CD14-positive monocyte (primary cell): ENCODE measurements around the gene ULK4. TPM values are rescaled to one million over a fixed set of nuclear protein-coding genes. Genes with fewer than 3 reads are reported as not detected.

Source experiments
- DNase-seq, 3 donors: peaks; one replicate each; pipeline ENCODE4 v3.0.0-alpha.2; 2011 to 2022
- H2AFZ ChIP-seq: 2 replicates; pipeline ENCODE4 v1.6.0; 2012; ENCODE audit warnings: mild to moderate bottlenecking, low read depth, low read length, inconsistent platforms; ENCODE audit not compliant: insufficient read depth, poor library complexity, severe bottlenecking
- H3K27ac ChIP-seq, 2 donors: 1 replicate in 1 of 2; 2 replicates in 1 of 2; pipeline ENCODE4 v1.5.1; 2012 to 2013; ENCODE audit warnings: low read length in 2 of 2, control low read depth in 1 of 2, inconsistent platforms in 1 of 2, low read depth in 1 of 2, mild to moderate bottlenecking in 1 of 2
- H3K27me3 ChIP-seq, 2 donors: one replicate each; pipeline versions ENCODE4 v1.6.0 to v1.6.1; 2011 to 2013; ENCODE audit warnings: low read length in 2 of 2; ENCODE audit not compliant: control insufficient read depth in 2 of 2, insufficient read depth in 2 of 2
- H3K36me3 ChIP-seq, 2 donors: replicated peaks in 1 of 2; 1 replicate in 1 of 2; 2 replicates in 1 of 2; pipeline versions ENCODE4 v1.5.1 to v1.6.1; 2012 to 2013; ENCODE audit warnings: low read length in 2 of 2, control low read depth in 1 of 2, inconsistent platforms in 1 of 2, mild to moderate bottlenecking in 1 of 2; ENCODE audit not compliant: insufficient read depth in 2 of 2, control insufficient read depth in 1 of 2
- H3K4me1 ChIP-seq, 2 donors: 1 replicate in 1 of 2; 2 replicates in 1 of 2; pipeline versions ENCODE4 v1.5.1 to v1.6.1; 2012 to 2013; ENCODE audit warnings: low read length in 2 of 2, control low read depth in 1 of 2, inconsistent platforms in 1 of 2, mild to moderate bottlenecking in 1 of 2, moderate library complexity in 1 of 2; ENCODE audit not compliant: insufficient read depth in 2 of 2, control insufficient read depth in 1 of 2
- H3K4me2 ChIP-seq: replicated peaks from 2 replicates; pipeline ENCODE3; 2012; ENCODE audit warnings: low read length, moderate library complexity, mild to moderate bottlenecking; ENCODE audit not compliant: poor library complexity, severe bottlenecking; ENCODE audit errors: extremely low read depth
- H3K4me3 ChIP-seq, 3 experiments: fragments of 200-600 bp in 1 of 3; sonication (generic) in 1 of 3; replicated peaks in 1 of 3; 1 replicate in 2 of 3; 2 replicates in 1 of 3; pipeline ENCODE4 v1.5.1; 2011 to 2013; ENCODE audit warnings: low read length in 3 of 3, mild to moderate bottlenecking in 3 of 3, control low read depth in 2 of 3, low read depth in 2 of 3, inconsistent platforms in 1 of 3, moderate library complexity in 1 of 3
- H3K79me2 ChIP-seq: 2 replicates; pipeline ENCODE4 v1.6.0; 2012; ENCODE audit warnings: mild to moderate bottlenecking, control low read depth, inconsistent platforms, low read length, moderate library complexity; ENCODE audit not compliant: insufficient read depth
- H3K9ac ChIP-seq: 2 replicates; pipeline ENCODE4 v1.6.0; 2017; ENCODE audit warnings: low read length, mild to moderate bottlenecking; ENCODE audit not compliant: insufficient read depth, poor library complexity, severe bottlenecking
- H3K9me3 ChIP-seq, 2 donors: replicated peaks in 1 of 2; 1 replicate in 1 of 2; 2 replicates in 1 of 2; pipeline versions ENCODE4 v1.5.1 to v1.6.1; 2012 to 2013; ENCODE audit warnings: low read length in 2 of 2, control low read depth in 1 of 2; ENCODE audit not compliant: control insufficient read depth in 1 of 2, insufficient read depth in 1 of 2
- H4K20me1 ChIP-seq: 2 replicates; pipeline ENCODE4 v1.6.0; 2012; ENCODE audit warnings: mild to moderate bottlenecking, low read length, control low read depth, moderate library complexity; ENCODE audit not compliant: insufficient read depth
- H3K27ac Mint-ChIP-seq, 7 donors: one replicate each; pipeline ENCODE4 v1.8.0; 2020; ENCODE audit warnings: mild to moderate bottlenecking in 7 of 7, mixed read lengths in 7 of 7, moderate library complexity in 6 of 7, inconsistent platforms in 2 of 7
- H3K27me3 Mint-ChIP-seq, 3 donors: one replicate each; pipeline ENCODE4 v1.8.0; 2021 to 2022; ENCODE audit warnings: low read depth in 3 of 3, mild to moderate bottlenecking in 3 of 3, mixed read lengths in 3 of 3, moderate library complexity in 3 of 3, inconsistent platforms in 1 of 3
- H3K36me3 Mint-ChIP-seq, 2 donors: one replicate each; pipeline ENCODE4 v1.8.0; 2020; ENCODE audit warnings: mixed read lengths in 2 of 2, inconsistent platforms in 1 of 2, mild to moderate bottlenecking in 1 of 2
- H3K4me1 Mint-ChIP-seq: one replicate; pipeline ENCODE4 v1.8.0; 2020; ENCODE audit warnings: mild to moderate bottlenecking, mixed read lengths
- H3K4me3 Mint-ChIP-seq, 2 donors: one replicate each; pipeline ENCODE4 v1.8.0; 2020; ENCODE audit warnings: mild to moderate bottlenecking in 2 of 2, mixed read lengths in 2 of 2, moderate library complexity in 1 of 2
- H3K9me3 Mint-ChIP-seq, 7 donors: one replicate each; pipeline ENCODE4 v1.8.0; 2020 to 2022; ENCODE audit warnings: mixed read lengths in 7 of 7, mild to moderate bottlenecking in 6 of 7, moderate library complexity in 6 of 7, inconsistent platforms in 2 of 7
- CTCF ChIP-seq: fragments of 200-600 bp; IDR thresholded peaks from one replicate; pipeline ENCODE4 v1.8.0; 2022; ENCODE audit warnings: antibody characterized with exemption, mild to moderate bottlenecking
- WGBS: methylation state at CpG from one replicate; pipeline ENCODE4 v1.1.5; 2013; ENCODE audit warnings: missing lambda C conversion rate; ENCODE audit not compliant: insufficient coverage; 5-methylcytosine and 5-hydroxymethylcytosine counted together
- intact Hi-C, 2 donors: fragments of 100-400 bp; cut with micrococcal nuclease; formaldehyde crosslinking; loops; one replicate each; pipeline versions ENCODE4 v1.15.0 to v1.15.1; 2023
- polyA plus RNA-seq, 3 donors: library from polyadenylated mRNA; depleted of rRNA in 1 of 3; unstranded in 2 of 3; stranded (reverse) in 1 of 3; fragments of 300-500 nt in 2 of 3; fragments of >200 nt in 1 of 3; fragmentation: Illumina TruSeq in 2 of 3; gene quantifications; 1 replicate in 2 of 3; 2 replicates in 1 of 3; pipeline ENCODE4 v1.2.3, GENCODE V29; 2012 to 2021

ULK4 gene
- polyA plus RNA-seq, 3 donors: 6.7 to 14.0 (median 11.8) TPM

DNA sequence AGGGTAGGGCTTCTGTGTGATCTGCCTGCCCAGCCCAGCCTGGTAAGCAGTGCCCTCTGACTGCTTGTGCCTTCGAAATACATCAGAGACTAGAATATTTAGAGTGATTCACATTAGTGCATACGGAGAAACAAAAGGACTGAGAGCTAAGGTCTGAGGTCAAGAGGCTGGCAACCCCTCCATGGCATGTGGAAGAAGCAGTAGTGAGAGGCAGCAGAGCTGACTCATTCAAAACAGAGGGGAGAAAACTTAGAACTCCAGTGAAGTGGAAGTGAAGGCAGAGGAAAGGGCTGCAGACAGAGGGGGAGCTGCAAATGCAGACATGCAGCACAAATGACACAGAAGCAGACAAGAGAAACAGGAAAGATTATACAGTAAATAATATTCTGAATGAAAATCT lies 61.6 kb downstream of the ULK4 start:
- Histone ChIP-seq H3K27ac (no peak overlapping the region), H4K20me1 (no peaks in the 10 kb centered on the region), H3K36me3 (peaks cover 13 to 26% of the 10 kb centered on the region in 2 donors), H3K79me2 (no peaks in the 10 kb centered on the region), H2AFZ (no peak overlapping the region), H3K27me3 (no peaks in the 10 kb centered on the region), H3K4me2 (no peak overlapping the region), H3K4me1 (no peaks in the 10 kb centered on the region), H3K4me3 (no peak overlapping the region), H3K9ac (peak overlapping the region; percentile 12), H3K9me3 (no peaks in the 10 kb centered on the region)
- Mint-ChIP-seq H3K4me3 (no peak overlapping the region), H3K27me3 (no peaks in the 10 kb centered on the region), H3K4me1 (peaks cover 1% of the 10 kb centered on the region), H3K36me3 (peaks cover 35 to 42% of the 10 kb centered on the region in 2 donors), H3K27ac (no peak overlapping the region), H3K9me3 (no peaks in the 10 kb centered on the region)
- intact Hi-C loops: loop anchor here in 1 of 2 donors (5.0 to 10.0 kb wide), 2 partner anchors 197 to 545 kb away; no protein-coding TSS in a partner anchor
- WGBS: 100% methylated on average over 2 of the region's 2 CpGs
- no peak for TF ChIP-seq CTCF
- DNase-seq: peak in 2 of 3 donors; percentile 10 to 21

DNA sequence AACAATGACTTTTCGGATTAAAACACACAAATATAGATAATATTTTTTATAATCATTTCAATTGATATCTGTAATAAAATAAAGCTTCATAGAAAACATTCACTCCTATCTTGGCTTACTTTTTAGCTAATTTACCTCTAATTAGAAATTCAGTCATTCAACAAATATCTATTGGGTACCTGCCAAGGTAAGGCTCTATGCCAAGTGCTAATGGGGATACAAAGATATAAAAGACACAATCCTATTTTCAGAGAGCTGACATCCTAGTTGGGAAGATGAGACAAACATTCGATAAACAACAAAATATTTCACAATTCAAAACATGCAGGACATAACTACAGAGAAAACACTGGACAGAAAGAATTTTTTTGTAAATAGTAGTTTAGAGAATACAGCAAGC lies 63.3 kb downstream of the ULK4 start:
- WGBS: no CpG with 5 or more reads among the region's 2 CpGs
- TF ChIP-seq CTCF: no peak
- Histone ChIP-seq H3K4me2 (no peak overlapping the region), H3K9ac (no peak overlapping the region), H3K9me3 (no peaks in the 10 kb centered on the region), H3K27me3 (no peaks in the 10 kb centered on the region), H3K27ac (no peak overlapping the region), H2AFZ (no peak overlapping the region), H3K4me3 (no peak overlapping the region), H4K20me1 (no peaks in the 10 kb centered on the region), H3K79me2 (no peaks in the 10 kb centered on the region), H3K36me3 (peaks cover 13 to 32% of the 10 kb centered on the region in 2 donors), H3K4me1 (no peaks in the 10 kb centered on the region)
- Mint-ChIP-seq H3K4me1 (peaks cover 1% of the 10 kb centered on the region), H3K9me3 (no peaks in the 10 kb centered on the region), H3K36me3 (peaks cover 37 to 43% of the 10 kb centered on the region in 2 donors), H3K27ac (peak overlapping the region in 1 of 7 donors; percentile 23), H3K4me3 (no peak overlapping the region), H3K27me3 (no peaks in the 10 kb centered on the region)
- intact Hi-C loops: loop anchor here (10.0 kb wide), 3 partner anchors 196 to 646 kb away; partner anchors contain the start of gene TRAK1 (in 1 of the 2)
- no peak for DNase-seq
